WERI-Rb-1 (cell line): ENCODE data around the gene NUTM2F.
"Not testable (repeated sequence)": the region's sequence is repeated elsewhere in the genome, so short reads cannot be mapped to it uniquely, and the experiment has no call there.

Source experiments
- DNase-seq: peaks from one replicate; pipeline ENCODE4 v3.0.0-alpha.2; 2020
- H3K27ac ChIP-seq: fragments of 250-450 bp; sonication (Bioruptor Pico); 2 replicates; pipeline ENCODE4 v1.5.1; 2020; ENCODE audit warnings: mild to moderate bottlenecking, moderate library complexity
- H3K27me3 ChIP-seq: fragments of 250-450 bp; sonication (Bioruptor Pico); 2 replicates; pipeline ENCODE4 v1.5.1; 2021; ENCODE audit warnings: mild to moderate bottlenecking, low read depth, moderate library complexity; ENCODE audit not compliant: insufficient read depth, severe bottlenecking
- H3K36me3 ChIP-seq: fragments of 250-450 bp; sonication (Bioruptor Pico); 2 replicates; pipeline ENCODE4 v1.5.1; 2020; ENCODE audit warnings: mild to moderate bottlenecking, moderate library complexity
- H3K4me3 ChIP-seq: 2 replicates; pipeline ENCODE4 v1.5.1; 2011; ENCODE audit warnings: low read depth, mild to moderate bottlenecking, control low read depth, low read length
- H3K9me3 ChIP-seq: fragments of 250-450 bp; sonication (Bioruptor Pico); 2 replicates; pipeline ENCODE4 v1.5.1; 2021; ENCODE audit warnings: mild to moderate bottlenecking, moderate library complexity; ENCODE audit not compliant: severe bottlenecking

NUTM2F gene, protein sequence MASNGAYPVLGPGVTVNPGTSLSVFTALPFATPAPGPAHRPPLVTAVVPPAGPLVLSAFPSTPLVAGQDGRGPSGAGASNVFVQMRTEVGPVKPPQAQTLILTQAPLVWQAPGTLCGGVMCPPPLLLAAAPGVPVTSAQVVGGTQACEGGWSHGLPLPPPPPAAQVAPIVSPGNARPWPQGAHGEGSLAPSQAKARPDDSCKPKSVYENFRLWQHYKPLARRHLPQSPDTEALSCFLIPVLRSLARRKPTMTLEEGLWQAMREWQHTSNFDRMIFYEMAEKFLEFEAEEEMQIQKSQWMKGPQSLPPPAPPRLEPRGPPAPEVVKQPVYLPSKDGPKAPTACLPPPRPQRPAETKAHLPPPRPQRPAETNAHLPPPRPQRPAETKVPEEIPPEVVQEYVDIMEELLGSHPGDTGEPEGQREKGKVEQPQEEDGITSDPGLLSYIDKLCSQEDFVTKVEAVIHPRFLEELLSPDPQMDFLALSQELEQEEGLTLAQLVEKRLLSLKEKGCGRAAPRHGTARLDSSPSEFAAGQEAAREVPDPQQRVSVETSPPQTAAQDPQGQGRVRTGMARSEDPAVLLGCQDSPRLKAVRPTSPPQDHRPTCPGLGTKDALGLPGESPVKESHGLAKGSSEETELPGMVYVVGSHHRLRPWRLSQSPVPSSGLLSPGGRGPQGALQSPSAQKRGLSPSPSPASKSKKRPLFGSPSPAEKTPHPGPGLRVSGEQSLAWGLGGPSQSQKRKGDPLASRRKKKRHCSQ

DNA sequence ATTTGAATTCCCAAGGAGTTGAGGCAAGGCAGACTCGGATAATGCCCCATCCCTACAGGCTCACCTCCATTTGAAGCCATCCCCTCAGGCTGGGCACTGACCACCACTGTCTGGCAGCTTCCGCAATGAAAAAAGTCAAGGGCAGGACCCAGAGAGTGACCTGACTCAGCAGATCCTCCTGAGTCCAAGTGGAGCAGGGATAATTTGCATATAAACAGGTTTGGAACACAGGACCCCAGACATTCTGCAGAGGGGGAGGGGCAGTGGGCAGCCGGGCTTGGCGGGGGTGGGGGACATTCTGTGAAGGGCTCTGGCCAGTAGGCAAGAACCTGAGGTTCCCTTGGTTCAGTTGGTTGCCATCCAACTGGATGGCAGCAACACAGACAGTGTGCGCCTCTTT lies at the start of gene NUTM2F:
NUTM2F (minus strand) TSS at position 101 of the 400 bp plus-strand sequence; CDS start at position 80, 21 bp downstream.
- H3K4me3 ChIP-seq, H3K27ac ChIP-seq, DNase-seq, H3K36me3 ChIP-seq, H3K9me3 ChIP-seq, H3K27me3 ChIP-seq: not testable (repeated sequence)

DNA sequence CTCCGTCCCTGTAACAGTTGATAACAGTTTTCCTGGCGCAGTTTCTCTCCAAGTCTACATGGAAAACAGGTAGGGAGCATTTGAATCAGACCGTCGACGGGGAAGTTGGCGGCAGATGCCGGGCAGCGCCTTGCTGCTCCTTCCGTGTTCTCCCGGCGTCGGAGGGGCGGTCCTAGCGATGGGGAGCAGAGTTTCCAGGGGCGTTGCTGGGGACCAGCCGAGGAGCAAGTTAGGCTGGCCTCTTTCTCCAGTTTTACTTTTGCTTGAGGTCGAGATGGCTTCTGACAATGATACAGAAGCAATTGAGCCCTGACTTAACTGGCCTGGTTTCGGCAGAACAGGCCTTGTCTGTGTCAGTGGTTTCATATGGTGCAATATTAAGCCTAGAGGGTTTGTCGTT lies 46.8 kb upstream of the NUTM2F start:
- not testable (repeated sequence) for H3K36me3 ChIP-seq, H3K9me3 ChIP-seq, H3K27ac ChIP-seq, DNase-seq, H3K27me3 ChIP-seq
- H3K4me3 ChIP-seq = peak overlapping the region; percentile 60

DNA sequence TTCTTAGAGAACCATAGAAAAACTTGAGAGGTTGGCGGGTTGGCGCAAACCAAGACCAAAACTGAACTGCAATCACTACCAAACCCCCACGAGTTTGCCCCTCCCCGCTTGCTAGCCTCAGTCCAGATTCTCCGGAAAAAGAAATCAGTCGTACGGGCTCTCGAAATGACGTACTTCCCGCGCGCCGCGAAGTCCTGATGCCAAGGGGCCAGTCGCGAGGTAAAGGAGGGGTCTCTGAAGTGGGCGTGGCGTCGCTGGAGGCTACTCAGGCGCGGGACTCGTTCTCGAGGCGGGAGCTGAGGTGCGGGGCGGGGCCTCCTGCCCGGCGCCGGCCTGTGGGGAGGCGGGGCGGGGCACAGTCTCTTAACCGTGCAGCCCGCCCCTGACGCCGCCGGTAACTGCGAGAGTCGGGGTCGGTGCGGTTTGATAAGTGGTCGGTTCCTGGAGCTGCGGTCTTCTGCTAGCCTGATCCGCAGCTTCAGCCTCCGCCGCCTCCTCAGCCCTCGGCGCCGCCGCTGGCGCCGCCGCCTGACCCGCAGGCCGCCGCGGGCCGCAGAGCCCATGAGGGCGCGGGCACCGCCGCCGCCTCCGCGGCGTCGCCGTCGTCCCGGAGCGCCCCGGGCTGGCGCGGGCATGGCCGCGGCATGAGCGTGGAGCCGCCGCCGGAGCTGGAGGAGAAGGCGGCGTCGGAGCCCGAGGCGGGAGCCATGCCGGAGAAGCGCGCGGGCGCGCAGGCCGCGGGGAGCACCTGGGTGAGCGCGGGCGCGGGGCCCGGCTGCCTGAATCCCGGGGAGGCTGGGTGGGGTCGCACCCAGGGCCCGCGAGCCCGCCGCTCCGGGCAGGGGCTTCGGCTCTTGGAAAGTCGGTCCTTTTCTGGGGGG lies 46.0 kb upstream of the NUTM2F start:
- H3K27me3 ChIP-seq, H3K36me3 ChIP-seq, H3K9me3 ChIP-seq: not testable (repeated sequence)
- H3K4me3 ChIP-seq = peak overlapping the region; percentile 64
- DNase-seq = peak; percentile 96
- peak overlapping the region; percentile 73 for H3K27ac ChIP-seq

DNA sequence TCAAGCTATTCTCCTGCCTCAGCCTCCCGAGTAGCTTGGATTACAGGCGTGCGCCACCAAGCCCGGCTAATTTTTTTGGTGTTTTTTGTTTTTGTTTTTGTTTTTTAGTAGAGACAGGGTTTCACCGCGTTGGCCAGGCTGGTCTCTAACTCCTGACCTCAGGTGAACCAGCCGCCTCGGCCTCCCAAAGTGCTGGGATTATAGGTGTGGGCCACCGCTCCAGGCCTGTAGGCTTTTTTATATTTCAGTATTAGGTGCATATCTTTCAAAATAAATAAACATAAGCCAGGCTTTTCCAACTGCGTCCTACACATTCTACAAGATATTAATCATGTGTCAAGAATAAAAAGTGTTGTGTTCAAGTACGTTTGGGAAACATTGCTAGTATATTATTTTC lies 45.3 kb upstream of the NUTM2F start:
- not testable (repeated sequence) for H3K27me3 ChIP-seq, H3K36me3 ChIP-seq, H3K9me3 ChIP-seq, DNase-seq
- H3K4me3 ChIP-seq = peak overlapping the region; percentile 64
- H3K27ac ChIP-seq = peak overlapping the region; percentile 73

DNA sequence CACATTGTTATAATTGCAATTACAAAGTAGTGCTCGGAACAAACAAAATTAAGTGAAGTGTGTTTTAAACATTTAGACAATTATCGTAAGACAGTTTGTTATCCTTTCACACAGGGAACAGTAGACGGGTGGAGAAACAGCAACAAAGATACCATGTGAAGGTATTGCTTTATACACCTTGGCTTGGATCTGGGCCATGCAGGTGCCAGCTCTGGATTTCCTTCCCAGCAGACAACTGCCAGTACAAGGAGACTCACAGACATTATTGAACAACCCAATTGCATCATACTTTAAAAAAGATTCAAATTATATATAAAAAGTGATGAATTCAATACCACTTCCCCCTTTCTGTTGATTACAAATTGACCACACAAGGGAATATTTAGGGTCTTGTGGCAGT lies 41.8 kb upstream of the NUTM2F start:
- DNase-seq = not testable (repeated sequence)

DNA sequence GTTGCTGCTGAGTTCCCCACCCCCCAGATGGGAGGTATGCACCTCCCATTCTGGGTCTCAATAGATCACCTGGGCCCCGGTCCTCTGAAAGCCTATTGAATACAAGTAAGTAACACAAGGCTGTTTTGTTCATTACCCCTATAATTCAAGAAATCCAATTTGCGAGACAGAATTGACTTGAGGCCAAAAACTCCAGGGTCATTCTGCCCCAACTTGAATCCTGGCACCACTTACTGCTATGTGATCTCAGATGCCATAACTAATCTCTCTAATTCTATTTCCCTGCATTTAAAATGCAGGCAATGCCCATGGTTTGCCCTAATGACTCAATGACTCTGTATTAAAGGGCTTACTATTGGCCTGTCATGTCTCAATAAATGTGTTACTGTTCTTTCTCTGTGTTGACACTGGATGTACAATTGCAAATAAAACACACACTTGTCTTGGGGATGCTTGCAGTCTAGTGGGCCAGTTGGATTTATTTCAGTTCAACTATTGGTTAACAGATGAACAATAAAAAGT lies 35.7 kb upstream of the NUTM2F start:
- not testable (repeated sequence) for H3K27ac ChIP-seq, DNase-seq, H3K9me3 ChIP-seq, H3K4me3 ChIP-seq, H3K27me3 ChIP-seq, H3K36me3 ChIP-seq

More for the DNA sequence above, 41.8 kb upstream of the NUTM2F start:
- H3K27ac ChIP-seq, H3K4me3 ChIP-seq, H3K9me3 ChIP-seq, H3K27me3 ChIP-seq, H3K36me3 ChIP-seq: not testable (repeated sequence)

DNA sequence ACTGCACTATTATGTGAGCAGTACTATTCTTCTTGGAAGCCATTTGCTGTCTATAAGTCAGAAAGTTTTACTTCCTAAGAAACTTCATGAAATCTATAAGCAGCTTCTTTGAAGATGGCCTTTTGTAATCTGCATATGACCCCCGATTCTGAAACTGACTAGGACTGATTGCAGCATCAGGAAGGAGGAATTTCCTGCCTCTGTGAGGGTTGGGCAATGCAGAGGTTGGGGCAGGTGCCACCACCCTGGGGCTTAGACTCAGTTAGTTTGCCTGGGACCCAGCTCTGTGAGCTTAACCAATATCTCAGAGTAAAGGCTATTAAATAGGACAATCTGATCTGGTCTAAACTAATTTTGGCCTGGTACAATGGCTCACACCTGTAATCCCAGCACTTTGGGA lies 28.7 kb upstream of the NUTM2F start:
- not testable (repeated sequence) for H3K36me3 ChIP-seq, DNase-seq, H3K27ac ChIP-seq, H3K9me3 ChIP-seq, H3K27me3 ChIP-seq, H3K4me3 ChIP-seq

DNA sequence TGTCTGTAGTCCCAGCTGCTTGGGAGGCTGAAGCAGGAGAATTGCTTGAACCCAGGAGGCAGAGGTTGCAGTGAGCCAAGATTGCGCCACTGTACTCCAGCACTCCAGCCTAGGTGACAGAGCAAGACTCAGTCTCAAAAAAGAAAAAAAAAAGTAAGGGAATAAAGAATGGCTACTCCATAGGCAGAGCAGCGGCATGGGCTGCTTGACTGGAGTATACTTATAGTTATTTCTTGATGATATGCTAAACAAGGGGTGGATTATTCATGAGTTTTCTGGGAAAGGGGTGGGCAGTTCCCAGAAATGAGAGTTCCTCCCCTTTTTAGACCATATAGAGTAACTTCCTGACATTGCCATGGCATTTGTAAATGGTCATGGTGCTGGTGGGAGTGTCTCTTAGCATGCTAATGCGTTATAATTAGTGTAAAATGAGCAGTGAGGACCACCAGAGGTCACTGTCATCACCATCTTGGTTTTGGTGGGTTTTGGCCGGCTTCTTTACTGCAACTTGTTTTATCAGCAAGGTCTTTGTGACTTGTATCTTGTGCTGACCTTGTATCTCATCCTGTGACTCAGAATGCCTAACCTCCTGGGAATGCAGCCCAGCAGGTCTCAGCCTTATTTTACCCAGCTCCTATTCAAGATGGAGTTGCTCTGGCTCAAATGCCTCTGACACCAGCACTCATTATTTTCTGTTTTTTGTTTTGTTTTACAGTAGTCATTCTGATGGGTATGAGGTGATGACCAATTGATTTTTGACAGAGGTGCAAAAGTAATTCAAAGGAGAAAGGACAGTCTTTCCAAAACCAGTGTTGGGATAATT lies 23.7 kb upstream of the NUTM2F start:
- H3K4me3 ChIP-seq, H3K36me3 ChIP-seq, DNase-seq, H3K27me3 ChIP-seq, H3K9me3 ChIP-seq, H3K27ac ChIP-seq: not testable (repeated sequence)

DNA sequence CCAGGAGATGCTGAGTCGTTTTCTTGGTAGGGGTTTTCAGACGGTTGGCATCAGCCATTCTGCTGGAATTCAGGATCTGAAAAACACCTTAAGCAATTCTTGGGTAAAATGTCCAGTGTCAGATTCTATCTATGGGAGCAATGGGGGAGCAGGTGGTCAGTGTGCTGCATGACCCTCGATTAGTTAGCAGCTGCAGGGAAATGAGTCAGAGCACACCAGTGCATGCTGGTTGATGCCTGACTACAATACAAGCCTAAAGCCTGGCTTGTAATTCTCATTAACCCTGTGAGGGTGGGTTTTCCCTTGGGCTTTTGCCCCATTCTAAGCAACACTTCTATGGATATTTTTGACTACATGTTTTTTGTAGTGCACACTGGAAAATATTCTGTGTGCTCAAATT lies 20.3 kb upstream of the NUTM2F start:
- H3K9me3 ChIP-seq, H3K36me3 ChIP-seq, H3K4me3 ChIP-seq, H3K27me3 ChIP-seq, DNase-seq, H3K27ac ChIP-seq: not testable (repeated sequence)

DNA sequence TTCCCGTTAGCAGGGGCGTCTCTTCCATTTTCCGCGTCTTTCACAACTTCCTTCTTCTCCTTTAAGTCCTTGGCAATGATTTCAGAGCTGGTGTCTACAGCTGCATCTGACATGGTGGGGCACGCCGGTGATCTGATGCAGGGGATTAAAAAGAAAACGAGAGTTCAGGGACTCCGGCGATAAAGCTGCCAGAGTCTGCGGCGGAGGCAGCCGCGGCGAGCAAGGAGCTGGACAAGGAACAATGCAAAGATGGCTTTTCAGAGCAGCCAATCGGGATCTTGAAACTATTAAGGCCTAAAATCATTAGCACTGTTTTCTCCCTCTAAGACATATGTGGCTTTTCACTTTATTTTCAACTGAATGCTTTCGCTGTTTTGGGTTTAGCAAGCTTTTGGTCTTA lies 19.0 kb upstream of the NUTM2F start:
- peak; percentile 27 for DNase-seq
- not testable (repeated sequence) for H3K27ac ChIP-seq, H3K27me3 ChIP-seq, H3K9me3 ChIP-seq, H3K4me3 ChIP-seq, H3K36me3 ChIP-seq

DNA sequence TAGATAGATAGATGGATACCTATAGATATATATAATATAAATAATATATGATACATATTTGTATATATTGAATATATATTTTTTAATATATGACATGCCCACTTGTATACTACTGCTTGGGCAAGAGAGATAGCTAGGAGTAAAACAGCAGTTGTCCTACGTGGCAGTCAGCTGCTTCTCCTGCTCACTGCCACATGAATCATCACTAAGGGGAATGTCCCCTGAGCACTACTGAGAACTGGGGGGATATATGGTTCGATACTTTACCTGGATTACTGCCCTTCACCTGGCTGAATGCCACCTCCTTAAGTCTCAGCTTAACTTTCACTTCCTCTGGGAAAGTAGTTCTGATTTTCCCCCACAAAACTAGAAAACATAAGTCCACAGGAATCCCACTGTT lies 13.3 kb upstream of the NUTM2F start:
- not testable (repeated sequence) for H3K27ac ChIP-seq, H3K27me3 ChIP-seq, DNase-seq, H3K4me3 ChIP-seq, H3K36me3 ChIP-seq, H3K9me3 ChIP-seq

DNA sequence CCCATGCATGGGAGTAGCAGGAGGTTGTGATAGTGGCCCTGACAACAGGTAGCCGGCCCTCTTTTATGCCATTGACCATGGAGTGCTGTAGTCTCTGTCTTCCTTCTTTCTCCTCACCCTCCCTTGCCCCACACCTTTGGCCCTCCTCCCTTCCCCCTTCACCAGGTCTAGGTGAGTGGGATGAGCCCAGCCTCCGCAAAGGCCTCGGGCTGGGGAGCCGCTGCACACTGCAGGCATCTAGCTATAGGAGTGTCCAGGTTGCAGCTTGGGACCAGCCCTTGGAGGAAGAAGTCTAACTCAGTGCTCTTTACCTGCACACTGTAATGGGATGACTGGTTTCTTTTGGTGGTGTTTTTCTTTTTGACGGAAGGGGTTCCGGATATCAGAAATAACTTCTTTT lies 12.3 kb upstream of the NUTM2F start:
- not testable (repeated sequence) for H3K36me3 ChIP-seq, DNase-seq, H3K27me3 ChIP-seq, H3K4me3 ChIP-seq, H3K27ac ChIP-seq, H3K9me3 ChIP-seq

DNA sequence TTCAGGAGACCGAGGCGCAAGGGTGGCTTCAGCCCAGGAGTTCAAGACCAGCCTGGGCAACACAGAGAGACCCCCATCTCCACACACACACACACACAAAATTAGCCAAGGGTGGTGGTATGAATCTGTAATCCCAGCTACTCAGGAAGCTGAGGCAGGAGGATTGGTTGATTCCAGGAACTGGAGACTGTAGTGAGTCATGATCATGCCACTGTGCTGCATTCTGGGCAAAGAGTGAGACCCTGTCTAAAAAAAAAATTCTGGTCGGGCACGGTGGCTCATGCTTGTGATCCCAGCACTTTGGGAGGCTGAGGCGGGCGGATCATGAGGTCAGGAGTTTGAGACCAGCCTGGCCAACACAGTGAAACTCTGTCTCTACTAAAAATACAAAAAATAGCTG lies 11.2 kb upstream of the NUTM2F start:
- not testable (repeated sequence) for H3K27me3 ChIP-seq, H3K27ac ChIP-seq, H3K36me3 ChIP-seq, DNase-seq, H3K4me3 ChIP-seq, H3K9me3 ChIP-seq
